K562 (cell line): ENCODE data around the gene PLCD1. TPM values are rescaled to one million over a fixed set of nuclear protein-coding genes. Genes with fewer than 3 reads are reported as not detected.

Experiments used
- ATAC-seq: fragments of 200-7000 bp; cut with Tn5 transposase; 3 replicates; pipeline ENCODE4 v1.9.1; 2020; ENCODE audit warnings: moderate library complexity
- BruUV-seq: library from RNA; stranded (reverse); fragments of 400-500 nt; replicated peaks from 2 replicates; lab custom pipeline; 2021; lab: Mats Ljungman, UMichigan
- CTCF ChIA-PET: fragments of 300-600 bp; formaldehyde crosslinking; extraction: SDS; loops from one replicate; lab custom pipeline; 2021; ENCODE audit warnings: low intra/inter-chr PET ratio; lab: Yijun Ruan, JAX
- POLR2A ChIA-PET: fragments of 300-600, 350-650 bp; sonication (Branson Sonifier 250); formaldehyde crosslinking; extraction: SDS; loops from one replicate; lab custom pipeline; 2021; ENCODE audit warnings: antibody characterized with exemption, inconsistent platforms; lab: Yijun Ruan, JAX
- DNase-seq, 4 experiments: peaks; one replicate each; pipeline versions ENCODE4 v3.0.0 to v3.0.0-alpha.2; 2011 to 2018; ENCODE audit warnings: low spot score in 3 of 4, mixed read lengths in 3 of 4; ENCODE audit errors: extremely low read depth in 1 of 4
- FAIRE-seq: peaks from 2 replicates; lab custom pipeline; 2011; peaks lifted over from hg19 to GRCh38; lab: Jason Lieb, UNC
- H2AFZ ChIP-seq: 2 replicates; pipeline ENCODE4 v1.6.0; 2011; ENCODE audit warnings: low read depth, low read length, control low read depth, inconsistent platforms
- H3K27ac ChIP-seq: fragments of 200-600 bp; 3 replicates; pipeline ENCODE4 v1.8.0; 2011; ENCODE audit warnings: low read depth, mild to moderate bottlenecking, control low read depth, inconsistent platforms, low read length, moderate library complexity, mixed read lengths; ENCODE audit errors: extremely low read depth
- H3K27me3 ChIP-seq, 2 experiments: fragments of 300-600 bp in 1 of 2; 2 replicates in 1 of 2; 3 replicates in 1 of 2; pipeline versions ENCODE4 v1.6.0 to v1.8.0; 2011; ENCODE audit warnings: inconsistent platforms in 2 of 2, low read length in 2 of 2, mild to moderate bottlenecking in 1 of 2, mixed read lengths in 1 of 2, moderate library complexity in 1 of 2; ENCODE audit not compliant: control insufficient read depth in 2 of 2, insufficient read depth in 2 of 2
- H3K36me3 ChIP-seq: fragments of 300-600 bp; 3 replicates; pipeline ENCODE4 v1.8.0; 2011; ENCODE audit warnings: mild to moderate bottlenecking, low read length, inconsistent platforms; ENCODE audit not compliant: control insufficient read depth, insufficient read depth
- H3K4me1 ChIP-seq, 2 experiments: fragments of 200-600 bp in 1 of 2; replicated peaks in 1 of 2; 2 replicates in 1 of 2; 3 replicates in 1 of 2; pipeline versions ENCODE4 v1.5.1 to v1.8.0; 2011; ENCODE audit warnings: inconsistent platforms in 2 of 2, low read length in 2 of 2, mild to moderate bottlenecking in 1 of 2, mixed read lengths in 1 of 2, moderate library complexity in 1 of 2; ENCODE audit not compliant: control insufficient read depth in 2 of 2, insufficient read depth in 2 of 2
- H3K4me2 ChIP-seq: 2 replicates; pipeline ENCODE4 v1.6.1; 2011; ENCODE audit warnings: low read length, control low read depth, inconsistent platforms, mixed read lengths; ENCODE audit not compliant: insufficient read depth
- H3K4me3 ChIP-seq: fragments of 200-600 bp; sonication (generic), shearing (Covaris generic); 2 replicates; pipeline ENCODE4 v1.5.1; 2016; ENCODE audit warnings: control low read depth, inconsistent platforms
- H3K79me2 ChIP-seq: fragments of 200-600 bp; 3 replicates; pipeline ENCODE4 v1.8.0; 2011; ENCODE audit warnings: low read length, inconsistent platforms; ENCODE audit not compliant: control insufficient read depth, insufficient read depth
- H3K9ac ChIP-seq, 2 experiments: 2 replicates each; pipeline versions ENCODE4 v1.6.0 to v1.6.1; 2011; ENCODE audit warnings: low read depth in 2 of 2, low read length in 2 of 2, control low read depth in 1 of 2, inconsistent platforms in 1 of 2, mild to moderate bottlenecking in 1 of 2, mixed read lengths in 1 of 2; ENCODE audit not compliant: insufficient read depth in 1 of 2
- H3K9me1 ChIP-seq: one replicate; pipeline ENCODE4 v1.6.0; 2011; ENCODE audit warnings: inconsistent platforms, mild to moderate bottlenecking, low read length, moderate library complexity; ENCODE audit not compliant: control insufficient read depth, insufficient read depth
- H3K9me3 ChIP-seq: replicated peaks from 2 replicates; pipeline ENCODE4 v1.5.1; 2011; ENCODE audit warnings: low read depth, low read length, inconsistent platforms; ENCODE audit not compliant: control insufficient read depth, insufficient read depth
- H4K20me1 ChIP-seq: replicated peaks from 2 replicates; pipeline ENCODE4 v1.6.1; 2011; ENCODE audit warnings: low read length, inconsistent platforms, mixed read lengths; ENCODE audit not compliant: control insufficient read depth, insufficient read depth
- CCAR2 ChIP-seq: fragments of 200-400 bp; formaldehyde crosslinking; IDR thresholded peaks from 2 replicates; pipeline ENCODE4 v1.6.1; 2017; ENCODE audit warnings: mild to moderate bottlenecking, low read depth, low read length
- CEBPB ChIP-seq: fragments of 450-650 bp; IDR thresholded peaks from 2 replicates; pipeline ENCODE4 v1.6.1; 2016; ENCODE audit warnings: missing genetic modification characterization, missing compliant biosample characterization
- CEBPG ChIP-seq, 3 experiments: fragments of 200-800 bp in 1 of 3; sonication (Bioruptor generic) in 1 of 3; sonication (generic) in 1 of 3; formaldehyde crosslinking in 1 of 3; IDR thresholded peaks in 2 of 3; conservative IDR thresholded peaks in 1 of 3; 2 replicates each; pipeline versions ENCODE4 v1.6.1 to v1.8.0; 2016 to 2022; ENCODE audit warnings: missing compliant biosample characterization in 2 of 3, missing genetic modification characterization in 2 of 3, mild to moderate bottlenecking in 1 of 3, missing genetic modification reagents in 1 of 3
- DMBX1 ChIP-seq: fragments of 250-450 bp; sonication (Bioruptor Pico); IDR thresholded peaks from 2 replicates; pipeline ENCODE4 v1.8.0; 2022; ENCODE audit warnings: inconsistent platforms, mild to moderate bottlenecking, moderate library complexity, borderline replicate concordance
- KLF16 ChIP-seq: IDR thresholded peaks from 2 replicates; pipeline ENCODE4 v1.6.1; 2016; ENCODE audit warnings: antibody characterized with exemption
- MAFF ChIP-seq: IDR thresholded peaks from 2 replicates; pipeline ENCODE4 v1.6.1; 2012; ENCODE audit warnings: low read length, improper control_type of control experiment
- MITF ChIP-seq: IDR thresholded peaks from 2 replicates; pipeline ENCODE4 v1.6.1; 2014; ENCODE audit warnings: antibody characterized with exemption
- NR2C1 ChIP-seq, 2 experiments: fragments of 450-650 bp; IDR thresholded peaks; 2 replicates each; pipeline ENCODE4 v1.6.1; 2017; ENCODE audit warnings: mild to moderate bottlenecking in 2 of 2, antibody characterized with exemption in 1 of 2, inconsistent platforms in 1 of 2, missing compliant biosample characterization in 1 of 2, missing genetic modification characterization in 1 of 2
- NR3C1 ChIP-seq: sonication (generic); formaldehyde crosslinking; IDR thresholded peaks from 2 replicates; pipeline ENCODE4 v1.8.1; 2022; ENCODE audit warnings: missing genetic modification reagents
- THRA ChIP-seq: fragments of 450-650 bp; IDR thresholded peaks from 2 replicates; pipeline ENCODE4 v1.6.1; 2017; ENCODE audit warnings: mild to moderate bottlenecking, moderate library complexity
- ZNF512 ChIP-seq: IDR thresholded peaks from 2 replicates; pipeline ENCODE4 v1.6.1; 2016; ENCODE audit warnings: missing genetic modification characterization, missing compliant biosample characterization
- ZNF561 ChIP-seq: fragments of 450-650 bp; formaldehyde crosslinking; conservative IDR thresholded peaks from 2 replicates; pipeline ENCODE4 v1.4.0; 2020; ENCODE audit warnings: mild to moderate bottlenecking, moderate library complexity
- WGBS: fragments of 100-300 bp; shearing (Covaris generic); methylation state at CpG from one replicate; pipeline ENCODE4 v1.1.6; 2016; ENCODE audit warnings: low coverage, mixed read lengths; ENCODE audit not compliant: insufficient coverage; ENCODE audit errors: missing lambda C conversion rate; 5-methylcytosine and 5-hydroxymethylcytosine counted together
- in situ Hi-C: fragments of 300-500 bp; cut with MboI; formaldehyde crosslinking; loops from 4 replicates; pipeline ENCODE4 v1.15.0; 2018; ENCODE audit warnings: inconsistent platforms, mixed read lengths
- intact Hi-C: fragments of 100-400 bp; cut with micrococcal nuclease; formaldehyde crosslinking; loops from 2 replicates; pipeline ENCODE4 v1.14.2; 2022
- polyA plus RNA-seq, 8 experiments: library from polyadenylated mRNA; depleted of rRNA in 4 of 8; stranded (reverse) in 5 of 8; unstranded in 3 of 8; fragments of >200 nt; fragmentation: Nextera tagmentation in 2 of 8; fragmentation: Illumina TruSeq in 1 of 8; extraction: Ambion mirVana in 2 of 8; extraction: Trizol in 1 of 8; gene quantifications; 2 replicates each; pipeline versions ENCODE4 v1.2.1 to v1.2.3, GENCODE V29; 2011 to 2014; ENCODE audit warnings: inconsistent platforms in 1 of 8, missing spikeins in 1 of 8
- total RNA-seq, 7 experiments: library from RNA; depleted of rRNA in 6 of 7; stranded (reverse); fragments of >200 nt in 6 of 7; fragmentation: Illumina TruSeq in 2 of 7; extraction: Trizol in 2 of 7; gene quantifications; 2 replicates each; pipeline versions ENCODE4 v1.2.1 to v1.2.3, GENCODE V29; 2011 to 2021; ENCODE audit warnings: low replicate concordance in 1 of 7

PLCD1 gene
- total and polyA plus RNA-seq, 9 of the 15 experiments (the other 6 are each of a cell fraction or from before 2014, with no cell fraction given) = 5.4 to 209 (median 116) TPM

GRCh38 chr3:37979541-37980461, 49.6 kb downstream of the PLCD1 start:
- Histone ChIP-seq H3K4me2 (no peak overlapping the region), H3K9me3 (no peaks in the 10 kb centered on the region), H3K4me1 (peaks cover 7 to 9% of the 10 kb centered on the region in 2 experiments; a peak in 4 of 5 replicates), H3K9ac (no peak overlapping the region), H3K4me3 (no peak overlapping the region), H3K79me2 (no peaks in the 10 kb centered on the region), H2AFZ (peak overlapping the region; percentile 56), H3K27me3 (no peaks in the 10 kb centered on the region), H4K20me1 (no peaks in the 10 kb centered on the region), H3K27ac (no peak overlapping the region), H3K9me1 (no peaks in the 10 kb centered on the region)
- CTCF ChIA-PET = no interaction called here
- no peak for DNase-seq
- WGBS = 75% methylated on average over 8 of the region's 8 CpGs
- intact Hi-C loops = no loop called here
- in situ Hi-C loops = no loop called here
- ATAC-seq = no peak
- TF ChIP-seq NR3C1 (CRISPR knock-in tag) = no peak
- TF ChIP-seq ZNF512 = no peak
- TF ChIP-seq KLF16 = no peak
- no peak for TF ChIP-seq ZNF561 (CRISPR knock-in tag)
- TF ChIP-seq CEBPB (tag) = peak; percentile 76
- no peak for TF ChIP-seq NR2C1 (IDR thresholded peaks at IDR 0.05)
- no peak for TF ChIP-seq NR2C1 (tag; IDR thresholded peaks at IDR 0.05)
- TF ChIP-seq CEBPG (CRISPR knock-in tag; IDR thresholded peaks at IDR 0.05) = no peak
- peak; percentile 35 to 69; a peak in 2 of 4 replicates for TF ChIP-seq CEBPG (tag; conservative IDR thresholded peaks at IDR 0.05 in 1 of 2, IDR thresholded peaks at IDR 0.05 in 1 of 2)
- no peak for TF ChIP-seq MITF
- no peak for TF ChIP-seq DMBX1 (CRISPR knock-in tag)
- TF ChIP-seq CCAR2 = no peak
- no peak for TF ChIP-seq THRA
- TF ChIP-seq MAFF = no peak
- TF ChIP-seq, all 486 proteins: peak for 2
- no peak for FAIRE-seq
- no TSS peak for BruUV-seq
- peaks cover 4% of the 10 kb centered on the region; the same call in 1 of the 3 replicates for H3K36me3 ChIP-seq
- POLR2A ChIA-PET = interaction anchor here (0.6 to 1.4 kb wide), 5 partner anchors 12 to 78 kb away, joined by 3 to 8 read pairs (median 3); no protein-coding TSS in a partner anchor
